ENCODE measurements around the gene ICAM2.

The ICAM2 gene

GRCh38 chr17:63974594-63975192 is 45.7 kb downstream of the ICAM2 start:
- DNase-seq (ENCODE audit: low read depth) = no peak

DNA sequence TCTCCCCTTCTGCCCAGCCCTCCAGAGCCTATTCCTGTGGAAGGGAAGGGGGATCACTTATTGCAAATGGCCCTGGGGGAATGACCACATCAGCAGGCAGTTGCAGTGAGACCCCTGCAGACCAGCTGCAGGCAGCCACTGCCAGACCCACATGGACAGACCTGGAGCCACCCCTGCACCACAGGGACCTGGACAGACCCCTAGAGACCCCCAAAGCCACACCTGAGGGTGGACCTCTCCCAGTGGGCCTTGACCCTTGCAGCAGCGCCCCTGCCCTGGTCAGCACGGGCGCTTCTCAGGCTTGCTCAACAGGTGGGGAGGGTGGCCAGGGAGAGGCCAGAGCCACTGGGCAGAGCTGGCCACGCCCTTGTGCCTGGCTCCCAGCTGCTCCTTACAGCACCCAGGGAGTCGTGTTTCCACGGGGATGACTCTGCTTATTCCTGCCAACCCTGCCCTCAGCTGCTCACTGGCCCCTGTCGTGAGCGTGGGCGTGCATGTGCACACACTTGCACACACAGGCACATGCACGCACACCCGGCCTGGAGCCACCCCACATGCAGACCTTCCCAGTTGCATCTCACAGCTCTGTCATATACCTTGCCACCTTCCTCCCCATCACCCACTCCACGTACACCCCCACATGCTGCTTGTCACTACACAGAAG is 46.4 kb downstream of the ICAM2 start:
- no peak for DNase-seq (ENCODE audit: low read depth)

- DNase-seq (ENCODE audit: low read depth) = no peak
Observed at GRCh38 chr17:63973247-63973646, 47.2 kb downstream of the ICAM2 start.

DNA sequence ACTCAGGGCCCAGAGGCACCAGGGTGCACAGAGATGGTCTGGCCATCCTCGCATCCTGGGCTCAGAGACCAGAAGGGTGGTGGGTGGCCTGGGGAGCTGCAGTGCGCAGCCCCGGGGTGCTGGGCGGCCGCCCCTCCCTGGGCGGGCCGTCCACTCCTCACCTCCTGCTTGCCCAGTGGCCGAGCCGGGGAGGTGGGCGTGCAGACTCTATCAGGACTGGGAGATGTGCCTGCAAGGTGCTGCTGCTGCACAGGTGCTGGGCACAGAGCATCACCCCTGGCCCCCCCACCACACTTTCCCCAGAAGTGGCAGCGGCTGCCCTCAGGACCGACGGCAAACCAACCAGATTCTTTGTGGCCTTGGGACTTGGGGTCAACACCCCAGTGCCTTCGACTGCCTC is 47.6 kb downstream of the ICAM2 start, which contains the start of gene SCN4A:
SCN4A (minus strand) TSS at position 123 of the 400 bp plus-strand sequence; CDS start at position 46, 77 bp downstream.
- DNase-seq (ENCODE audit: low read depth) = no peak

DNA sequence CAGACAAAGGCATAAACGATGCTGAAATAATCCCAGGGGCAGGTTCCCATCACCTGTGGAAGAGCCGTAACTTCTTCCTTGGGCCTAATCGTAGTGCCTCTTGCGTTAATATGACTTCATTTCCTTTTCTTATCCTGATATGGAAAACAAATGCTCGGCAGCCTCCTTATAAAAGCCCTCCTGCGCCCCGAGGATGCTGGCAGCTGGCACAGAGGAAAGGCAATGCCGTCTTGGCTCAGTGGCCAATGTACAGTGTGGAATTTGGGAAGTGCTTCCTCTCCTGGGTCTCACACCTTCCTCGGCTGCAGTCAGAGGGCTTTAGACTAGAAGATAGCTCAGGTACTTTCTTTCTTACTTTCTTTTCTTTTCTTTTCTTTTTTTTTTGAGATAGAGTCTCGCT is 51.2 kb downstream of the ICAM2 start:
- no peak for DNase-seq (ENCODE audit: low read depth)

DNA sequence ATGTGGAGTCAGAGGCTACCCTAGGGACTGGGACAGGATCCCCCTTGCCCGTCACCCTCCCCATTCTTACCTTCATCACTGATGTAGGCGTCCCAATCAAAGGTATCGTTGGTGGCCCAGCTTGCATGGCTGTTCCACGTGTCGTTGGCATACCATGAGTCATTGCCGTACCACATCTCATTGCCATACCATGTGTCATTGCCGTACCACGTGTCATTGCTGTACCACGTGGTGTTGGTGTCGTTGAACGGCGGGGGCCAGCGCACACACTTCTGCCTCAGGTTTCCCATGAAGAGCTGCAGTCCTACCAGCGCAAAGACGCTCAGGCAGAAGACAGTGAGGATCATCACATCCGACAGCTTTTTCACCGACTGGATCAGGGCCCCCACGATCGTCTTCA is 52.5 kb downstream of the ICAM2 start:
- DNase-seq (ENCODE audit: low read depth) = no peak

DNA sequence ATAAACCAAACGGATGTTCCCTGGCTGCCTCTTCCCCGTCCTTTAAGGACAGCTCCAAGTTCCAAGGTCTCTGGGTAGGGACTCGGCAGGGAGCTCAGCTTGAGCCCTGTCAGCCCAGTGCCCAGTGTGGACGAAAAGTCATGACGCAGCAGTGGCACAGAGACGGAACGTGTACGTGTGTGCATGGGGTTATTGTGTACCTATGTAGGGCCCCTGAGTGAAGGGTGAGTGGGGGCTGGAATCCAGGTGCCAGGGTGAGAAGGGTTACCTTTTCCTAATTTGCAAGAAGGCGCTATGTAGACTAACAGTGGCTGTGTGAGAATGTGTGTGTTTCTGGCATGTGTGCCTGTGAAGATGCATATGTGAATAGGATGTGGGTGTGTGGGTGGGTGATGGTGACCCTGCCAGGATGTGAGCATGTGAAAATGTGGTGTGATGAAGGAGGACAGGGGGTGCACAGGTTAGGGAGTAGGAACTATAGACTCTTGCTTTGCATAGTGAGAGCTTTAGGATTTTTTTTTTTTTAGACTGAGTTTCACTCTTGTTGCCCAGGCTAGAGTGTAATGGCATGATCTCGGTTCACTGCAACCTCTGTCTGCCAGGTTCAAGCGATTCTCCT is 53.7 kb downstream of the ICAM2 start:
- no peak for DNase-seq (ENCODE audit: low read depth)

- DNase-seq (ENCODE audit: low read depth) = no peak
Observed at GRCh38 chr17:63963123-63963522, 57.3 kb downstream of the ICAM2 start.

GRCh38 chr17:63962298-63962744 is 58.1 kb downstream of the ICAM2 start:
- no peak for DNase-seq (ENCODE audit: low read depth)

DNA sequence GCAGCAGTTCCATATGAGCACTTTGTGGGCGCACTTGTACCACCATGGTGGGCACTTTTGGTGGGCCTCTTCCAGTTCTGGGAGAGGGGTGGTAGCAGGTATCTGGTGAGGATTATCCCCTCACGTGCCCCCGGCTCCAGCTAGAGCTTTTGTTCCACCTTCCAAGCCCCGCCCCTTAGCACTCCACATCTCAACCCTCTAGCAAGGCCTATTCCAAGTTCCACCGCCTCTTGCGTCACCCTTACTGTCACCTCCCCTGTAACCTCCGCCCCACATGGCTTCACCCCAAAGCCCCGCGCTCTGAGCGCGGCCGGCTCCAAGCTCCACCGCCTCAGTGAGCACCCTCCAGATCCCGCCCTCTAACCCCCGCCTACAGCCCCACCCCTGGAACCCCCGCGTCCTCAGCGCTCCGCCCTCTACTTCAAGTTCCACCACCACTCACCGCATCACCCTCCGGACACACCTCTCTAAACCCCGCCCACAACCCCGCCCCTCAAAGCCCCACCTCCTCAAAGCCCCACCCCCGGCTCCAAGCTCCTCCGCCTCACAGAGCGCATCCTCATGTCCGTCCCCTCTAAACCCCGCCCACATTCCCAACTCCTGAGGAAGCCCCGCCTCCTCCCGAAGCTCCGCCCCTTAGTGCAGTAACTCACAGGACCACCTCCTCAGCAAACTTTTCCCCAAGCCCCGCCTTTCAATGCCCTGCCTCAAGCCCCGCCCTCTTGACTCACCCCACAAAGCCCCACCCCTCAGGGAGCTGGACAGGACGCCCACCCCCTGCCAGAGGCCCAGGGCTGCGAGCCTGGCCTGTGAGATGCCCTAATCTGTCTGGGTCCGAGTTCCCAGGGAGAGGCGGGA is 58.8 kb downstream of the ICAM2 start:
- DNase-seq (ENCODE audit: low read depth) = no peak

GRCh38 chr17:63960430-63960829 is 60.0 kb downstream of the ICAM2 start:
- DNase-seq (ENCODE audit: low read depth) = no peak

GRCh38 chr17:63960006-63960405 is 60.4 kb downstream of the ICAM2 start:
- DNase-seq (ENCODE audit: low read depth) = no peak

DNA sequence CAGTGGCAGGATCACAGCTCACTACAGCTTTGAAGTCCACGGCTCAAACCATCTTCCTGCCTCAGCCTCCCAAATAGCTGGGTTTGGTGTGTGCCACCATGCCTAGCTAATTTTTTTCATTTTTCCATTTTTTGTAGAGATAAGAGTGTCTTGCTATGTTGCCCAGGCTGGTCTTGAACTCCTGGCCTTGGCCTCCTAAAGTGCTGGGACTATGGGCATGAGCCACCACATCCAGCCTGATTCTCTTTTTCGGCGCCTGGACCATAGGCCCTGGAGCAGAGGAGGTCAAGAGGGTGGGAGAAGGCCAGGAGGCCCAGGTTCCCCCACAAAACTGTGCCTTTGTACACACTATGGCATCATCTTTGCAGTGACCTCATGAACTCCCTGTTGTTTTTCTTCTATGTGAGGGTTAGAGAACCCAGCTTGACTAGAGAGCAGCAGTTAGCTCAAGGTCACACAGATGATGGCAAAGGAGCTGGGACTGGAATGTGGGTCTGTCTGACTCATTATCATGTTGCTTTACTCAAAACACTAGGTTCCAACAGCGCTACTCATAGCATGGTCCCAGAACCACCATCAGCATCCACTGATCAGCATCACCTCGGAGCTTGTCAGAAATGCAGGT is 64.0 kb downstream of the ICAM2 start:
- no peak for DNase-seq (ENCODE audit: low read depth)

- no peak for DNase-seq (ENCODE audit: low read depth)
Observed at GRCh38 chr17:63955791-63956190, 64.6 kb downstream of the ICAM2 start.

DNA sequence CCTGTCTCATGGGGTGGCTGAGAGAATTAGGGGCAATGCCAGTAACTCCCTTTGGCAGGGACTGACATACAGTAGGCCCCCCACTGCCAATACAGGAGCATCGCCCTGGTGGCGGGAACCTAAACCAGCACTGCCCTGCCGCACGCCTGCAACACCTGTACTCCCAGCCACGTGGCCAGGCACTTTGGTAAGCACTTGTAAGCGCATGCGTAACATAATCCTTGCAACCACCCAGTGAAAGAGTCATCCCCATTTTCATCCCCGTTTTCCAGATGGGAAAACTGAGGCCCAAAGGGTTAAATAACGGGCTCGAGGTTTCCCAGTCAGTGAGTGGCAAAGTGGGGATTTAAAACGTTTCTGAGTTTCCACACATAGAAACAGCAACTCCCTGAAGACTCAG is 65.2 kb downstream of the ICAM2 start:
- DNase-seq (ENCODE audit: low read depth) = no peak

GRCh38 chr17:63954402-63955063 is 65.9 kb downstream of the ICAM2 start:
- no peak for DNase-seq (ENCODE audit: low read depth)
